A549 (cell line): ENCODE measurements around the gene LRFN2.

Source experiments
- CTCF ChIP-seq: fragments of >200 bp; sonication (Bioruptor Twin); formaldehyde crosslinking; IDR thresholded peaks from 3 replicates; pipeline ENCODE4 v1.5.1; 2016
- FOSL2 ChIP-seq, 2 experiments: fragments of 450-650 bp in 1 of 2; fragments of >200 bp in 1 of 2; sonication (Bioruptor Twin) in 1 of 2; formaldehyde crosslinking; IDR thresholded peaks; 2 replicates each; pipeline versions ENCODE4 v1.5.0 to v1.6.1; 2016 to 2020; ENCODE audit warnings: mild to moderate bottlenecking in 1 of 2, moderate library complexity in 1 of 2
- HDAC2 ChIP-seq: fragments of 200-600 bp; sonication (generic); IDR thresholded peaks from 2 replicates; pipeline ENCODE4 v1.6.1; 2016
- HMGXB4 ChIP-seq: fragments of 250-450 bp; sonication (Bioruptor Pico); IDR thresholded peaks from 2 replicates; pipeline ENCODE4 v1.5.0; 2021; ENCODE audit warnings: mild to moderate bottlenecking, moderate library complexity, borderline replicate concordance
- HOXA7 ChIP-seq: fragments of 250-450 bp; sonication (Bioruptor Pico); IDR thresholded peaks from 2 replicates; pipeline ENCODE4 v1.5.0; 2020; ENCODE audit warnings: mild to moderate bottlenecking, moderate library complexity
- KDM1A ChIP-seq: fragments of 200-600 bp; sonication (generic); IDR thresholded peaks from 2 replicates; pipeline ENCODE4 v1.6.1; 2016; ENCODE audit warnings: low read depth, mild to moderate bottlenecking
- KDM5A ChIP-seq: fragments of 200-600 bp; sonication (generic); IDR thresholded peaks from 2 replicates; pipeline ENCODE4 v1.6.1; 2016; ENCODE audit warnings: antibody characterized with exemption, mild to moderate bottlenecking
- MAX ChIP-seq: IDR thresholded peaks from 2 replicates; pipeline ENCODE4 v1.6.1; 2012
- POLR2A ChIP-seq: IDR thresholded peaks from 2 replicates; pipeline ENCODE4 v1.6.1; 2012; ENCODE audit warnings: mild to moderate bottlenecking, low read length
- RAD21 ChIP-seq, 2 experiments: fragments of >200 bp in 1 of 2; sonication (Bioruptor Twin) in 1 of 2; formaldehyde crosslinking in 1 of 2; IDR thresholded peaks in 1 of 2; conservative IDR thresholded peaks in 1 of 2; 2 replicates in 1 of 2; 3 replicates in 1 of 2; pipeline ENCODE4 v1.6.1; 2012 to 2018; ENCODE audit warnings: inconsistent platforms in 1 of 2
- REST ChIP-seq: fragments of 200-600 bp; sonication (generic); IDR thresholded peaks from 2 replicates; pipeline ENCODE4 v1.6.1; 2016; ENCODE audit warnings: antibody characterized with exemption, mild to moderate bottlenecking, moderate library complexity
- SMC3 ChIP-seq: fragments of >200 bp; sonication (Bioruptor Twin); formaldehyde crosslinking; IDR thresholded peaks from 3 replicates; pipeline ENCODE4 v1.6.1; 2018; ENCODE audit warnings: inconsistent platforms
- ZSCAN20 ChIP-seq: fragments of 250-450 bp; sonication (Bioruptor Pico); IDR thresholded peaks from 2 replicates; pipeline ENCODE4 v1.8.0; 2022; ENCODE audit warnings: mild to moderate bottlenecking, moderate library complexity

DNA sequence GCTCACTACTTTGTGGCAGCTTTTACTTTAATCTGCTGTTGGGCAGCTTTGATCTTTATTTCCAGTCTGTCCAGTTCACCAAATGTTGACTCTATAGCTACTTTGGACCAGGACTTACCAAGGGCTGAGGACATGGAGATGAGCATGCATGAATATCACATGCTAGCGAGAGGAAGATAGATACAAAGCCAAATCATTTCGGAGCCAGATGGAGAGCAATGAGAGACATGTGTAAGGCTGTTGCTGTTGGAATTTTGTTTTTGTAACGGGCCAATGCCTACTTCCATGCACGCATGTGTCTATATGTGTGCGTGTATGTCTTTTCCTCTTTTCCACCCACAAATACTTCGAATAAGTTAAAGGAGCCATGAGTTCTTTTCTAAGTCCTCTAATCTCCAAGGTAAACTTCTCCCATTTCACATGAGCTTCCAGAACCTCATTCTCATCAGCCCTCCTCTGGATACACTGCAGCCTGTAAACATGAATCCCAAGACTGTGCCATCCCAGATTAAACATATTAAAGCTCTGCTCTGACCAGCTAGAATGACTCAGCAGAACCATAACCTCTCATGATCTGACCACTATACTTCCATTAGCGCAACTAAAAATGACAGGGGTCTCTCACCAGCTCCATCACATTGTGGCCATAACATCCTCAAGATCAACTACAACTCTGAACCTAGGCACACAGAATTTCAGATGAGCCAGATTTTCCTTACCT lies 160.7 kb downstream of the LRFN2 start:
- TF ChIP-seq KDM5A (no peak), HOXA7 (CRISPR knock-in tag) (no peak), CTCF (no peak), MAX (no peak), RAD21 (conservative IDR thresholded peaks at IDR 0.05 in 1 of 2, IDR thresholded peaks at IDR 0.05 in 1 of 2) (no peak), FOSL2 (IDR thresholded peaks at IDR 0.05) (no peak), FOSL2 (CRISPR knock-in tag; IDR thresholded peaks at IDR 0.05) (no peak), HMGXB4 (CRISPR knock-in tag) (no peak), KDM1A (no peak), SMC3 (no peak), ZSCAN20 (CRISPR knock-in tag) (no peak), REST (no peak), HDAC2 (no peak), POLR2A (no peak)
